HG03520 (cell line): ENCODE measurements around the gene CARD6.
"Not testable (repeated sequence)": the region's sequence is repeated elsewhere in the genome, so short reads cannot be mapped to it uniquely, and the experiment has no call there.

ENCODE experiments used
- ATAC-seq: cut with Tn5 transposase; IDR thresholded peaks from one replicate; pipeline ENCODE4 v1.9.1; 2021; ENCODE audit warnings: mild to moderate bottlenecking, moderate library complexity; ENCODE audit not compliant: unreplicated experiment

The CARD6 gene

GRCh38 chr5:40873286-40873880 lies 32.2 kb downstream of the CARD6 start:
- no peak for ATAC-seq

GRCh38 chr5:40875958-40876357 lies 34.8 kb downstream of the CARD6 start:
- no peak for ATAC-seq

- ATAC-seq = no peak
These were observed 36.3 kb downstream of the CARD6 start for GRCh38 chr5:40877371-40877988.

GRCh38 chr5:40879163-40879942 lies 38.2 kb downstream of the CARD6 start:
- ATAC-seq = peak; percentile 64

GRCh38 chr5:40882291-40882690 lies 41.1 kb downstream of the CARD6 start:
- ATAC-seq = no peak

GRCh38 chr5:40883051-40883450 lies 41.9 kb downstream of the CARD6 start:
- not testable (repeated sequence) for ATAC-seq

- ATAC-seq = not testable (repeated sequence)
These were observed 54.6 kb downstream of the CARD6 start for GRCh38 chr5:40895440-40896425.

GRCh38 chr5:40904205-40904993 lies 63.2 kb downstream of the CARD6 start:
- peak; percentile 92 for ATAC-seq

GRCh38 chr5:40904994-40905306 lies 63.8 kb downstream of the CARD6 start:
- ATAC-seq = no peak

GRCh38 chr5:40906351-40906751 lies 65.2 kb downstream of the CARD6 start:
- no peak for ATAC-seq

GRCh38 chr5:40909264-40909663 lies 68.1 kb downstream of the CARD6 start, which contains the start of gene C7:
TSS of gene C7 (plus strand) at chr5:40909497. CDS start at chr5:40909611, 114 bp downstream.
- ATAC-seq = no peak

- no peak for ATAC-seq
These were observed 68.6 kb downstream of the CARD6 start for GRCh38 chr5:40909723-40910122.
